ENCODE measurements around the gene RNH1.
"Not testable (repeated sequence)": the region's sequence is repeated elsewhere in the genome, so short reads cannot be mapped to it uniquely, and the experiment has no call there.

GRCh38 chr11:516918-517685 is 10.1 kb upstream of the RNH1 start:
- TF ChIP-seq CTCF (IDR thresholded peaks at IDR 0.05 in 4 of 5, conservative IDR thresholded peaks at IDR 0.05 in 1 of 5); POLR2A (IDR thresholded peaks at IDR 0.05): not testable (repeated sequence)
